Common myeloid progenitor, CD34-positive (primary cell): Measurements from ENCODE around the gene CD19.
"Not testable (repeated sequence)": the region's sequence is repeated elsewhere in the genome, so short reads cannot be mapped to it uniquely, and the experiment has no call there.

Experiments used
- CTCF ChIA-PET: fragments of 350-600 bp; sonication (Branson Sonifier 250); formaldehyde crosslinking; loops from one replicate; lab custom pipeline; 2021; ENCODE audit warnings: antibody characterized with exemption; lab: Charles Lee
- POLR2A ChIA-PET: fragments of 350-600 bp; sonication (Branson Sonifier 250); formaldehyde crosslinking; loops from one replicate; lab custom pipeline; 2021; ENCODE audit warnings: antibody characterized with exemption; lab: Charles Lee
- DNase-seq, 3 donors: peaks; one replicate each; pipeline versions ENCODE4 v3.0.0 to v3.0.0-alpha.2; 2013
- H3K27ac ChIP-seq, 2 experiments: 1 replicate in 1 of 2; 2 replicates in 1 of 2; pipeline ENCODE4 v1.7.0; 2013; ENCODE audit warnings: inconsistent platforms in 2 of 2, low read length in 2 of 2, mild to moderate bottlenecking in 2 of 2, low read depth in 1 of 2, moderate library complexity in 1 of 2; ENCODE audit not compliant: severe bottlenecking in 2 of 2, insufficient read depth in 1 of 2, poor library complexity in 1 of 2
- H3K27me3 ChIP-seq, 5 experiments: replicated peaks in 2 of 5; 1 replicate in 3 of 5; 2 replicates in 2 of 5; pipeline versions ENCODE4 v1.6.1 to v1.7.0; 2013; ENCODE audit warnings: low read length in 4 of 5, mild to moderate bottlenecking in 2 of 5, moderate library complexity in 2 of 5, inconsistent platforms in 1 of 5; ENCODE audit not compliant: insufficient read depth in 5 of 5, control insufficient read depth in 4 of 5
- H3K36me3 ChIP-seq, 4 experiments: 1 replicate in 2 of 4; 2 replicates in 2 of 4; pipeline versions ENCODE4 v1.6.1 to v1.7.0; 2013; ENCODE audit warnings: low read length in 3 of 4, control low read depth in 1 of 4, mild to moderate bottlenecking in 1 of 4; ENCODE audit not compliant: control insufficient read depth in 4 of 4, insufficient read depth in 4 of 4
- H3K4me1 ChIP-seq, 4 experiments: 1 replicate in 3 of 4; 2 replicates in 1 of 4; pipeline versions ENCODE4 v1.6.1 to v1.7.1; 2013; ENCODE audit warnings: low read length in 3 of 4, mild to moderate bottlenecking in 3 of 4, control low read depth in 1 of 4, inconsistent platforms in 1 of 4, moderate library complexity in 1 of 4; ENCODE audit not compliant: control insufficient read depth in 4 of 4, insufficient read depth in 4 of 4; ENCODE audit errors: control extremely low read depth in 1 of 4
- H3K4me3 ChIP-seq, 7 experiments: 1 replicate in 4 of 7; 2 replicates in 3 of 7; pipeline versions ENCODE4 v1.5.1 to v1.7.0; 2013; ENCODE audit warnings: mild to moderate bottlenecking in 7 of 7, low read length in 6 of 7, moderate library complexity in 6 of 7, inconsistent platforms in 2 of 7, low read depth in 2 of 7, control low read depth in 1 of 7; ENCODE audit not compliant: insufficient read depth in 4 of 7, control insufficient read depth in 1 of 7; ENCODE audit errors: extremely low read depth in 1 of 7
- H3K9me3 ChIP-seq, 5 experiments: 1 replicate in 4 of 5; 2 replicates in 1 of 5; pipeline versions ENCODE4 v1.6.1 to v1.7.1; 2013; ENCODE audit warnings: low read length in 4 of 5, mild to moderate bottlenecking in 2 of 5, inconsistent platforms in 1 of 5, low read depth in 1 of 5, moderate library complexity in 1 of 5; ENCODE audit not compliant: control insufficient read depth in 4 of 5, insufficient read depth in 2 of 5; ENCODE audit errors: control extremely low read depth in 1 of 5
- WGBS: methylation state at CpG from one replicate; pipeline ENCODE4 v1.1.5; 2013; ENCODE audit not compliant: insufficient coverage; 5-methylcytosine and 5-hydroxymethylcytosine counted together

Gene CD19

DNA sequence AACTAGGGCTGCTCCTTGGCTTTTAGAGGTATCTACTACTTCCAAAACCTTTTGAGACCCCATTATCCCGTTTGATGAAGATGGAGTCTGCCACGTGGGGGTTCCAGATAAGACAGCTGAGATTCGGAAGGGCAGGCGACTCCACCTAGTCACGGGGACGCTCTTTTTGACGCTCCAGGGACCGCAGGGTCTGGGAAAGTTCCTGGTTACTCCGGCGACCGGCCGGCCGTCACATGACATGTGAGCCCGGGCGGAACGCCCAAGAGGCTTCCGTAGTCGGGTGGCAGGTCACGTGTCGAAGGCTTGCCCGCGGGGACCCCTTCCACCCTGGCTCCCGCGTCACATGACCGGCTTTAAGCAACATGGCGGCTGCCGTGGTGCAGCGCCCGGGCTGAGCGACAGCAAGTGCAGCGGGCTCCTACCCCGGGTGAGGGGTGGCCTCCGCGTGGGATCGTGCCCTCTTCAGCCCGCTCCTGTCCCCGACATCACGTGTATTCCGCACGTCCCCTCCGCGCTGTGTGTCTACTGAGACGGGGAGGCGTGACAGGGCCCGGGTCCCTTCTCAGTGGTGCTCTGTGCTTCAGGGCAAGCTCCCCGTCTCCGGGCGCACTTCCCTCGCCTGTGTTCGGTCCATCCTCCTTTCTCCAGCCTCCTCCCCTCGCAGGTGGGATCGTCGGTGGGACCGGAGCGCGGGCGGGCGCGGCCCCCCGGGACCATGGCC is 42.8 kb downstream of the CD19 start, which contains the start of gene SPNS1:
SPNS1 (plus strand) TSS at position 342 of the 721 bp plus-strand sequence; CDS start at position 716, 374 bp downstream.
- peak within 1 kb of the TSS; percentile 82 to 99 (median 96) for H3K4me3 ChIP-seq
- H3K9me3 ChIP-seq = no peaks in the 10 kb centered on the region
- H3K27ac ChIP-seq = peak within 1 kb of the TSS; percentile 72 to 83
- peaks cover 0 to 15% (median 12%) of the 10 kb centered on the region in 4 experiments for H3K4me1 ChIP-seq
- DNase-seq = peak; percentile 94 to 96 (median 96)
- POLR2A ChIA-PET = no interaction called here
- no peaks in the 10 kb centered on the region for H3K27me3 ChIP-seq
- CTCF ChIA-PET = interaction anchor here (1.0 to 2.3 kb wide), 8 partner anchors 8 to 49 kb away, joined by 3 to 11 read pairs (median 4); partner anchors contain the start of gene LAT
- WGBS = under 1% methylated on average over 54 of the region's 60 CpGs
- peaks cover 2 to 21% (median 11%) of the 10 kb centered on the region in 4 experiments for H3K36me3 ChIP-seq

DNA sequence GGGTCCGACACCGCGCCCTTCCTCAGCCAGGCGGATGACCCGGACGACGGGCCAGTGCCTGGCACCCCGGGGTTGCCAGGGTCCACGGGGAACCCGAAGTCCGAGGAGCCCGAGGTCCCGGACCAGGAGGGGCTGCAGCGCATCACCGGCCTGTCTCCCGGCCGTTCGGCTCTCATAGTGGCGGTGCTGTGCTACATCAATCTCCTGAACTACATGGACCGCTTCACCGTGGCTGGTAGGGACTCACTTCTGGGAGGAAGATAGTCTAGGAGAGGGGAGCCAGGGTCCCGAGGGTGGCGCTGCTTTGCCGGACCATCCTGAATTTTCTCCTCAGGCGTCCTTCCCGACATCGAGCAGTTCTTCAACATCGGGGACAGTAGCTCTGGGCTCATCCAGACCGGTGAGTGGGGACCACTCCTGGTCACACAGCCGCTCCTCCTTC is 43.4 kb downstream of the CD19 start:
- no peaks in the 10 kb centered on the region for H3K27me3 ChIP-seq
- no peak for DNase-seq
- 7% methylated on average over 30 of the region's 30 CpGs for WGBS
- peak overlapping the region; percentile 82 to 99 (median 96) for H3K4me3 ChIP-seq
- H3K36me3 ChIP-seq = peaks cover 2 to 21% (median 11%) of the 10 kb centered on the region in 4 experiments
- POLR2A ChIA-PET = no interaction called here
- peak overlapping the region in 1 of 2 experiments; percentile 83 for H3K27ac ChIP-seq
- H3K4me1 ChIP-seq = peaks cover 0 to 15% (median 12%) of the 10 kb centered on the region in 4 experiments
- CTCF ChIA-PET = interaction anchor here (1.0 to 2.0 kb wide), 3 partner anchors 10 to 48 kb away, joined by 3 to 5 read pairs (median 4); partner anchors contain the start of gene LAT
- H3K9me3 ChIP-seq = no peaks in the 10 kb centered on the region

DNA sequence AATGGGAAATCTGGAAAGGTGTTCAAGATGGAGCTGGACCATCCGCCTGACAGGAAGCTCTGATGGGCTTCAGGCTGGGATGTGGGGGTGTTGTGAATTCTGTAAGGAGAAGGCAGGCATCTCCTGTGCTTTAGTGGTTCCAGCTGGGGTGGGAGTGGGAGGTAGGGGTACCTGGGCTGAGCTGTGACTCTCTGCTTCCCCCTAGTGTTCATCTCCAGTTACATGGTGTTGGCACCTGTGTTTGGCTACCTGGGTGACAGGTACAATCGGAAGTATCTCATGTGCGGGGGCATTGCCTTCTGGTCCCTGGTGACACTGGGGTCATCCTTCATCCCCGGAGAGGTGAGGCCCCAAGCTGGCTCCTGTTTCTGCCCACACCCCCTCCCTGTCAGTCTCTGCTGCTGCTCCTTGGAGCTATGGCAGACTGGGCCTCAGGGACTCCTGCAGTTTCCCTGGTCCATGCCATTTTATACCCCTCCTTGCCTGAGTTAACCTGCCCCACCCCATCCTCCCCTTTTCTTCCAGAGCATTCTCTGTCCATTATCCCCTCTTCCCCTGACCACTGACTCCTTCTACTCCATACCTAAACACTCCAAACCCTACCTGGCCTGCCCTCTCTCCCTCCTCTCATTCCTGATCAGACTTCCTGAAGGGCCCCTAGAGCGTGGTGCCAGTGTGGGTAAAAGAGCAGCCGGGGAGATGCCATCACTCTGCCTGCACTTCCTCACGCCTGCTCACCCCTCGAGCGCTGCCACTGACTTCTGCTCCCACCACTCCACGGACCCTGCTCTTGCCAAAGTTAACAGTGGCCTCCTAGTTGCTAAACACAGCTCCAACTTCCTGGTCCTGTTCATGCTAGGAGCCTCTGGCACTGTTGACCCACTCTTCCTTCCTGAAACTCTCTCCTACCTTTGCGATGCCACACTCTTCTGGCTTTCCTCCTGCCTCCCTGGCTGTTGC is 46.2 kb downstream of the CD19 start:
- no peaks in the 10 kb centered on the region for H3K27me3 ChIP-seq
- POLR2A ChIA-PET = interaction anchor here (0.7 kb wide), 1 partner anchor 149 kb away, joined by 3 read pairs; no protein-coding TSS in a partner anchor
- 85% methylated on average over 10 of the region's 11 CpGs for WGBS
- DNase-seq = no peak
- H3K36me3 ChIP-seq = peaks cover 2 to 46% (median 26%) of the 10 kb centered on the region in 4 experiments
- H3K9me3 ChIP-seq = peaks cover 0 to 8% (median 3%) of the 10 kb centered on the region in 5 experiments
- H3K27ac ChIP-seq = no peak overlapping the region
- peaks cover 0 to 15% (median 12%) of the 10 kb centered on the region in 4 experiments for H3K4me1 ChIP-seq
- CTCF ChIA-PET = interaction anchor here (1.1 to 2.5 kb wide), 6 partner anchors 7 to 33 kb away, joined by 3 to 9 read pairs (median 5); no protein-coding TSS in a partner anchor
- no peak overlapping the region for H3K4me3 ChIP-seq

DNA sequence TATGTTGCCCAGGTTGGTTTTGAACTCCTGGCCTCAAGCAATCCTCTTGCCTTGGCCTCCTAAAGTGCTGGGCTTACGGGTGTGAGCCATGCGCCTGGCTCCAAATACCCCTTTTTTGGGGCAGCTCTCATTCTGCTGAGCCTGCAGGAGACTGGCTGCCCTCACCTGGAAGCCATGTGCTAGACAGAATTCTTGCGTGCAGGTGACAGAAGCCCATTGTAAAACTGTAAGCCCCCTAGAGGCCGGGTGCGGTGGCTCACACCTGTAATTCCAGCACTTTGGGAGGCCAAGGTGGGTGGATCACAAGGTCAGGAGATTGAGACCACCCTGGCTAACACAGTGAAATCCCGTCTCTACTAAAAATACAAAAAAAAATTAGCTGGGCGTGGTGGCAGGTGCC is 48.6 kb downstream of the CD19 start:
- CTCF ChIA-PET = interaction anchor here (1.5 kb wide), 1 partner anchor 21 kb away, joined by 4 read pairs; no protein-coding TSS in a partner anchor
- H3K27ac ChIP-seq, H3K4me3 ChIP-seq, H3K27me3 ChIP-seq, POLR2A ChIA-PET, H3K9me3 ChIP-seq, DNase-seq: not testable (repeated sequence)
- whole genome bisulfite sequencing = 92% methylated on average over 4 of the region's 7 CpGs
- Histone ChIP-seq H3K36me3 (peaks cover 2 to 52% (median 32%) of the 10 kb centered on the region in 4 experiments), H3K4me1 (peaks cover 0 to 24% (median 22%) of the 10 kb centered on the region in 4 experiments)

DNA sequence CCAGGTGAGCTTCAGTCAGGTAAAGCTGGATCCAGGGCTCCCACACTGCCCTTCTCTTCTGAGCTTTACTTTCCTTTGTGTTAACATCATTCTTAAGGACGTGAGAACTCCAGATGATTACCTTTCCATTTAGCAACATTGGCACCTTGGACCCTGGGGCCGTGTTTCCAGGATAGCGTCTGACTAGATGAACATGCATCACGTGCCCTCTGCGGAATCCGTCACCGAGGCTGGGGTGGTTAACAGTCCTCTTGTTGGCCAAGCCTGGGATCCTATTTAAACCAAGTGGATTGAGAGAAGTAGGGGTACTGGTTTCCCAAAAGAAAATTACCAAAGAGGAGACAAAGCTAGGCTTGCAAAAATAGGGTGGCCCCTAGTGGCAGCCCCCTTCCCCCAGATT is 49.2 kb downstream of the CD19 start:
- DNase-seq = no peak
- peaks cover 0 to 8% (median 3%) of the 10 kb centered on the region in 5 experiments for H3K9me3 ChIP-seq
- no peaks in the 10 kb centered on the region for H3K27me3 ChIP-seq
- peaks cover 0 to 24% (median 23%) of the 10 kb centered on the region in 4 experiments for H3K4me1 ChIP-seq
- POLR2A ChIA-PET = no interaction called here
- H3K36me3 ChIP-seq = peaks cover 2 to 52% (median 33%) of the 10 kb centered on the region in 4 experiments
- H3K27ac ChIP-seq = no peak overlapping the region
- no peak overlapping the region for H3K4me3 ChIP-seq
- CTCF ChIA-PET = interaction anchor here (1.5 kb wide), 1 partner anchor 20 kb away, joined by 4 read pairs; no protein-coding TSS in a partner anchor
- WGBS = 98% methylated on average over 7 of the region's 7 CpGs

DNA sequence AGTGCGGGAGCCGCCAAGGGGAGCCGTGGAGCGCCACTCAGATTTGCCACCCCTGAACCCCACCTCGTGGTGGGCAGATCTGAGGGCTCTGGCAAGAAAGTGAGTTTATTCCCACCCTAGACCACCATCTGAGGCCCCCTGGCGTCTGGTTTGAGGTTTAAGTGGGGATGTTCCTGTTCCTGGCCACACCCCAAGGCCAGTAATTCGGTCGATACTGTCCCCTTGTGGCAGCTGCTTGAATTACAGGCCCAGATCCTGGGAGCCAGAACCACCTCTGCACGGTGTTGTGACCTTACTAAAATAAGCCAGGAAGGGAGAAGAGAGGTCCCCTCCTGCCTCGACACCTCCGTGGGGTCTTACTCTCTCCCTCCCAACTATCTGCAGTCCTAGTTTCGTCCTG is 49.7 kb downstream of the CD19 start:
- H3K27me3 ChIP-seq = no peaks in the 10 kb centered on the region
- H3K9me3 ChIP-seq = peaks cover 0 to 10% (median 4%) of the 10 kb centered on the region in 5 experiments
- no peak overlapping the region for H3K27ac ChIP-seq
- DNase-seq = peak; percentile 36 to 65 (median 56)
- ChIA-PET POLR2A (no interaction called here), CTCF (no interaction called here)
- H3K4me3 ChIP-seq = no peak overlapping the region
- peaks cover 2 to 55% (median 34%) of the 10 kb centered on the region in 4 experiments for H3K36me3 ChIP-seq
- WGBS = 98% methylated on average over 10 of the region's 12 CpGs
- peaks cover 0 to 25% (median 23%) of the 10 kb centered on the region in 4 experiments for H3K4me1 ChIP-seq
